Neural cell (in vitro differentiated cells): ENCODE measurements around the gene ABCA13. TPM values are rescaled to one million over a fixed set of nuclear protein-coding genes. Genes with fewer than 3 reads are reported as not detected.

Experiments used
- H2AFZ ChIP-seq: fragments of 200-600, 300-800 bp; sonication (generic), shearing (Covaris generic); 2 replicates; pipeline ENCODE4 v1.6.0; 2014; ENCODE audit warnings: low read depth, mild to moderate bottlenecking, antibody characterized with exemption, low read length, moderate library complexity
- H3F3A ChIP-seq: fragments of 200-600 bp; shearing (Covaris generic); 2 replicates; pipeline ENCODE4 v1.6.1; 2016; ENCODE audit warnings: mild to moderate bottlenecking, moderate library complexity, mixed read lengths, antibody characterized with exemption, low read length; ENCODE audit not compliant: insufficient read depth, poor library complexity, severe bottlenecking
- H3K27ac ChIP-seq: fragments of 200-600, 300-800 bp; sonication (generic), shearing (Covaris generic); 2 replicates; pipeline ENCODE4 v1.5.1; 2014; ENCODE audit warnings: mild to moderate bottlenecking, low read length, moderate library complexity
- H3K27me3 ChIP-seq: fragments of 300-800, 200-600 bp; sonication (generic), shearing (Covaris generic); 2 replicates; pipeline ENCODE4 v1.6.0; 2014; ENCODE audit warnings: mild to moderate bottlenecking, low read depth, low read length, moderate library complexity; ENCODE audit not compliant: insufficient read depth
- H3K36me3 ChIP-seq: fragments of 300-800, 200-600 bp; sonication (generic), shearing (Covaris generic); 2 replicates; pipeline ENCODE4 v1.5.1; 2014; ENCODE audit warnings: mild to moderate bottlenecking, antibody characterized with exemption, low read length, moderate library complexity; ENCODE audit not compliant: insufficient read depth
- H3K4me2 ChIP-seq: fragments of 300-800, 200-600 bp; sonication (generic), shearing (Covaris generic); 2 replicates; pipeline ENCODE4 v1.6.0; 2014; ENCODE audit warnings: mild to moderate bottlenecking, low read length
- H3K4me3 ChIP-seq: fragments of 300-800, 200-600 bp; sonication (generic), shearing (Covaris generic); 2 replicates; pipeline ENCODE4 v1.5.1; 2014; ENCODE audit warnings: mild to moderate bottlenecking, low read length, moderate library complexity
- H3K79me2 ChIP-seq: fragments of 200-600 bp; shearing (Covaris generic); replicated peaks from 2 replicates; pipeline ENCODE4 v1.6.0; 2014; ENCODE audit warnings: mild to moderate bottlenecking, low read length, moderate library complexity; ENCODE audit not compliant: insufficient read depth
- H3K9ac ChIP-seq: fragments of 300-800, 200-600 bp; sonication (generic), shearing (Covaris generic); 2 replicates; pipeline ENCODE4 v1.6.1; 2016; ENCODE audit warnings: mild to moderate bottlenecking, low read length, mixed read lengths
- H3K9me2 ChIP-seq: fragments of 200-600 bp; shearing (Covaris generic); 2 replicates; pipeline ENCODE4 v1.6.1; 2016; ENCODE audit warnings: mild to moderate bottlenecking, low read length, mixed read lengths; ENCODE audit not compliant: insufficient read depth
- H3K9me3 ChIP-seq: fragments of 200-600, 300-800 bp; sonication (generic), shearing (Covaris generic); 2 replicates; pipeline ENCODE4 v1.6.1; 2016; ENCODE audit warnings: mild to moderate bottlenecking, mixed run types, low read length, moderate library complexity, mixed read lengths
- H4K20me1 ChIP-seq: fragments of 200-600 bp; shearing (Covaris generic); 2 replicates; pipeline ENCODE4 v1.6.1; 2016; ENCODE audit warnings: mild to moderate bottlenecking, mixed run types; ENCODE audit not compliant: insufficient read depth
- CTCF ChIP-seq: fragments of 450-650 bp; IDR thresholded peaks from 2 replicates; pipeline ENCODE4 v1.5.1; 2014; ENCODE audit warnings: antibody characterized with exemption, mild to moderate bottlenecking, moderate library complexity; ENCODE audit not compliant: poor library complexity, severe bottlenecking
- EP300 ChIP-seq: fragments of 450-650 bp; conservative IDR thresholded peaks from 2 replicates; pipeline ENCODE4 v1.6.1; 2014; ENCODE audit warnings: antibody characterized with exemption, mild to moderate bottlenecking, moderate library complexity; ENCODE audit not compliant: poor library complexity, severe bottlenecking
- EZH2 ChIP-seq: fragments of 200-600, 300-800 bp; shearing (Covaris generic), sonication (generic); IDR thresholded peaks from 2 replicates; pipeline ENCODE4 v1.6.1; 2014; ENCODE audit warnings: antibody characterized with exemption, low read length, borderline replicate concordance, mild to moderate bottlenecking; ENCODE audit not compliant: insufficient read depth, poor library complexity, severe bottlenecking
- MXI1 ChIP-seq: fragments of 450-650 bp; conservative IDR thresholded peaks from 2 replicates; pipeline ENCODE4 v1.6.1; 2014; ENCODE audit warnings: antibody characterized with exemption, mild to moderate bottlenecking; ENCODE audit not compliant: poor library complexity, severe bottlenecking
- POLR2AphosphoS5 ChIP-seq: IDR thresholded peaks from 2 replicates; pipeline ENCODE4 v1.6.1; 2012
- RAD21 ChIP-seq: fragments of 450-650 bp; conservative IDR thresholded peaks from 2 replicates; pipeline ENCODE4 v1.6.1; 2014; ENCODE audit warnings: antibody characterized with exemption, mild to moderate bottlenecking, moderate library complexity
- REST ChIP-seq: IDR thresholded peaks from 2 replicates; pipeline ENCODE4 v1.6.1; 2012; ENCODE audit warnings: borderline replicate concordance
- SMC3 ChIP-seq: fragments of 450-650 bp; conservative IDR thresholded peaks from 2 replicates; pipeline ENCODE4 v1.6.1; 2014; ENCODE audit warnings: antibody characterized with exemption, mild to moderate bottlenecking, moderate library complexity; ENCODE audit not compliant: poor library complexity
- TAF1 ChIP-seq: IDR thresholded peaks from 2 replicates; pipeline ENCODE4 v1.6.1; 2012; ENCODE audit warnings: low read depth
- polyA plus RNA-seq: library from polyadenylated mRNA; depleted of rRNA; stranded (reverse); fragments of >200 nt; gene quantifications from 2 replicates; pipeline ENCODE4 v1.2.3, GENCODE V29; 2014

ABCA13 gene
- polyA plus RNA-seq, 1 donor from 2014 or later, result 0.20 TPM

DNA sequence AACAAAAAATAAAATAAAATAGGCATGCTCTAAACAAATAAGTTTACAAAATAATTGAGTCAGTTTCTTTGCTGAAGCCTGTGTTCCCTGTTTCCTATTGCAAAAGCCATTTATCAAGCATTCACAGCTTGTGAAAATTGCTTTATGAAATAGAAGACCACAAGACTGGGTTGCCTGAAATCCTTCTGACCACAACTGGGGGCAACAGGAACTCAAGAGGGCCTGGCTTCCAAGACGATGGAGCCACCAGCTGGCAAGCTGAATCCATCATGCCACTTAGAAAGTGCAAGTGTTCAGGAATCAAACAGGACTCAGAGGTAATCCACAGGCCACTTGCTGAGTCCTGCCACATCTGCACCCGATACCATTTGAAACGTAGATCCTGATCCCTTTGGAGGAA, 752 bp upstream of the ABCA13 start:
- TF ChIP-seq CTCF (no peak), RAD21 (no peak), POLR2AphosphoS5 (no peak), TAF1 (no peak), EP300 (no peak), EZH2 (no peak), REST (no peak), SMC3 (no peak), MXI1 (no peak)
- Histone ChIP-seq H3K27ac (no peak overlapping the region), H4K20me1 (no peaks in the 10 kb centered on the region), H3K79me2 (no peaks in the 10 kb centered on the region), H3K4me3 (no peak overlapping the region), H3K9me3 (no peaks in the 10 kb centered on the region), H3K36me3 (no peaks in the 10 kb centered on the region), H3K4me2 (no peak overlapping the region), H2AFZ (no peak overlapping the region), H3K9ac (no peak overlapping the region), H3K27me3 (no peaks in the 10 kb centered on the region), H3K9me2 (no peaks in the 10 kb centered on the region), H3F3A (no peaks in the 10 kb centered on the region)

- Histone ChIP-seq H3K36me3 (no peaks in the 10 kb centered on the region), H3K9ac (no peak overlapping the region), H3F3A (no peaks in the 10 kb centered on the region), H3K27ac (no peak overlapping the region), H3K9me2 (no peaks in the 10 kb centered on the region), H3K27me3 (no peaks in the 10 kb centered on the region), H3K9me3 (no peaks in the 10 kb centered on the region), H3K4me2 (no peak overlapping the region), H3K79me2 (no peaks in the 10 kb centered on the region), H2AFZ (no peak overlapping the region), H3K4me3 (no peak overlapping the region), H4K20me1 (no peaks in the 10 kb centered on the region)
- no peak for TF ChIP-seq MXI1
- no peak for TF ChIP-seq SMC3
- TF ChIP-seq CTCF, result no peak
- TF ChIP-seq TAF1, result no peak
- TF ChIP-seq REST, result no peak
- TF ChIP-seq POLR2AphosphoS5, result no peak
- no peak for TF ChIP-seq EZH2
- TF ChIP-seq RAD21, result no peak
- no peak for TF ChIP-seq EP300
Measured at GRCh38 chr7:48173313-48173712, 2.1 kb downstream of the ABCA13 start.
